Panc1 (cell line): ENCODE data around the gene CHAF1A. TPM values are rescaled to one million over a fixed set of nuclear protein-coding genes. Genes with fewer than 3 reads are reported as not detected.

Experiments used
- ATAC-seq: fragments of 200-7000 bp; cut with Tn5 transposase; 2 replicates; pipeline ENCODE4 v1.9.1; 2020; ENCODE audit warnings: mild to moderate bottlenecking, moderate library complexity
- BruUV-seq: library from RNA; stranded (reverse); fragments of 400-500 nt; replicated peaks from 2 replicates; lab custom pipeline; 2021; lab: Mats Ljungman, UMichigan
- CTCF ChIA-PET: fragments of 300-600 bp; sonication (Branson Sonifier 250); formaldehyde crosslinking; loops from one replicate; lab custom pipeline; 2022; ENCODE audit warnings: antibody characterized with exemption; lab: Charles Lee
- POLR2A ChIA-PET: fragments of 300-600 bp; sonication (Branson Sonifier 250); formaldehyde crosslinking; loops from one replicate; lab custom pipeline; 2022; ENCODE audit warnings: antibody characterized with exemption; lab: Charles Lee
- DNase-seq: peaks from one replicate; pipeline ENCODE4 v3.0.0-alpha.2; 2010; ENCODE audit warnings: low read depth, low spot score
- H3K27ac ChIP-seq: 2 replicates; pipeline ENCODE4 v1.5.1; 2011; ENCODE audit warnings: mild to moderate bottlenecking, low read length, inconsistent platforms
- H3K27me3 ChIP-seq: fragments of 200-500 bp; sonication (Bioruptor generic); 2 replicates; pipeline ENCODE4 v1.6.0; 2014; ENCODE audit warnings: low read length, inconsistent platforms; ENCODE audit not compliant: control insufficient read depth, insufficient read depth
- H3K36me3 ChIP-seq: fragments of 200-500 bp; sonication (Bioruptor generic); 2 replicates; pipeline ENCODE4 v1.5.1; 2014; ENCODE audit warnings: inconsistent platforms, mild to moderate bottlenecking, low read length, moderate library complexity; ENCODE audit not compliant: control insufficient read depth, insufficient read depth
- H3K4me1 ChIP-seq: 2 replicates; pipeline ENCODE4 v1.5.1; 2011; ENCODE audit warnings: inconsistent platforms, mild to moderate bottlenecking, low read length, moderate library complexity; ENCODE audit not compliant: control insufficient read depth, insufficient read depth
- H3K4me3 ChIP-seq, 2 experiments: 2 replicates each; pipeline ENCODE4 v1.5.1; 2011 to 2012; ENCODE audit warnings: low read depth in 2 of 2, low read length in 2 of 2, mild to moderate bottlenecking in 2 of 2, inconsistent platforms in 1 of 2, moderate library complexity in 1 of 2
- H3K9me3 ChIP-seq: fragments of 200-500 bp; sonication (Bioruptor generic); 2 replicates; pipeline ENCODE4 v1.5.1; 2014; ENCODE audit warnings: low read depth, mild to moderate bottlenecking, inconsistent platforms, low read length, moderate library complexity; ENCODE audit not compliant: control insufficient read depth, insufficient read depth
- POLR2AphosphoS5 ChIP-seq: IDR thresholded peaks from 2 replicates; pipeline ENCODE4 v1.6.1; 2012; ENCODE audit warnings: mild to moderate bottlenecking, low read depth, low read length, moderate library complexity
- SIN3A ChIP-seq: IDR thresholded peaks from 2 replicates; pipeline ENCODE4 v1.6.1; 2012; ENCODE audit warnings: low read depth, mild to moderate bottlenecking, low read length, moderate library complexity, borderline replicate concordance; ENCODE audit not compliant: insufficient read depth
- TCF7L2 ChIP-seq: IDR thresholded peaks from 2 replicates; pipeline ENCODE4 v1.6.1; 2011; ENCODE audit warnings: mild to moderate bottlenecking, low read depth, low read length, inconsistent platforms
- in situ Hi-C: cut with HindIII; loops from 2 replicates; pipeline ENCODE4 v1.10.0; 2016; ENCODE audit warnings: low sequenced_read_pairs, low pct_unique_long_range_greater_than_20kb
- intact Hi-C: fragments of 100-400 bp; cut with micrococcal nuclease; formaldehyde crosslinking; loops from one replicate; pipeline ENCODE4 v1.10.0; 2022; ENCODE audit not compliant: unreplicated experiment
- total RNA-seq: library from RNA; stranded (reverse); gene quantifications from one replicate; pipeline ENCODE4 v1.2.1, GENCODE V29; 2021; ENCODE audit not compliant: unreplicated experiment
- TF ChIP-seq, protein P1 (sequence below): fragments of 450-650 bp; IDR thresholded peaks from 2 replicates; pipeline ENCODE4 v1.5.1; 2017; ENCODE audit warnings: mild to moderate bottlenecking
- TF ChIP-seq, protein P2 (sequence below), 2 experiments: IDR thresholded peaks; 2 replicates each; pipeline ENCODE4 v1.6.1; 2011 to 2012; ENCODE audit warnings: low read depth in 2 of 2, control low read depth in 1 of 2, low read length in 1 of 2, mild to moderate bottlenecking in 1 of 2, moderate library complexity in 1 of 2; ENCODE audit not compliant: insufficient read depth in 1 of 2

The CHAF1A gene
- total RNA-seq, 1 experiment from 2014 or later: 45.4 TPM

DNA sequence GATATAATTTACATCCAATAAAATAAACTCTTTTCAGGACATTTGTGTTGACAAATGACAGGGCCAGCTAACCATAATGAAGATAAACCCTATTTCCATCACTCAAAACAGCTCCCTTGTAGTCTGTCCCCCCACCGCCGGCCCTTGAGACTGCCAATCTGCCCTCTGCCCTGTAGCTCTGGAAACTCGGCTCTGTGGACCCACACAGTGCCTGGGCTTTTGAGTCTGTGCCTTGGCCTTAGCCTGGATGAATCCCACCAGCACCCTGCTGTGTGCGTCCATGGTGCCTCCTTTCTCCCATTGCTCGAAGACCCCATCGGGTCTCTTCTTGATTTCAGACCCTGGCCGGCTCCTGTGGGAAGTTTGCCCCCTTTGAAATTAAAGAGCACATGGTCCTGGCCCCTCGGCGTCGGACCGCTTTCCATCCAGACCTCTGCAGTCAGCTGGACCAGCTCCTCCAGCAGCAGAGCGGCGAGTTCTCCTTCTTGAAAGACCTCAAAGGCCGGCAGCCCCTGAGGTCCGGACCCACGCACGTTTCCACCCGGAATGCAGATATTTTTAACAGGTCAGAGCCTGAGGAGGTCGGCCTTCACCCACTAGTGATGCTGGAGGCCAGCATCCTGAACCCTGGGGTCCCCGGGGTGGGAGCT is 26.0 kb downstream of the CHAF1A start:
- TF ChIP-seq, protein P1, sequence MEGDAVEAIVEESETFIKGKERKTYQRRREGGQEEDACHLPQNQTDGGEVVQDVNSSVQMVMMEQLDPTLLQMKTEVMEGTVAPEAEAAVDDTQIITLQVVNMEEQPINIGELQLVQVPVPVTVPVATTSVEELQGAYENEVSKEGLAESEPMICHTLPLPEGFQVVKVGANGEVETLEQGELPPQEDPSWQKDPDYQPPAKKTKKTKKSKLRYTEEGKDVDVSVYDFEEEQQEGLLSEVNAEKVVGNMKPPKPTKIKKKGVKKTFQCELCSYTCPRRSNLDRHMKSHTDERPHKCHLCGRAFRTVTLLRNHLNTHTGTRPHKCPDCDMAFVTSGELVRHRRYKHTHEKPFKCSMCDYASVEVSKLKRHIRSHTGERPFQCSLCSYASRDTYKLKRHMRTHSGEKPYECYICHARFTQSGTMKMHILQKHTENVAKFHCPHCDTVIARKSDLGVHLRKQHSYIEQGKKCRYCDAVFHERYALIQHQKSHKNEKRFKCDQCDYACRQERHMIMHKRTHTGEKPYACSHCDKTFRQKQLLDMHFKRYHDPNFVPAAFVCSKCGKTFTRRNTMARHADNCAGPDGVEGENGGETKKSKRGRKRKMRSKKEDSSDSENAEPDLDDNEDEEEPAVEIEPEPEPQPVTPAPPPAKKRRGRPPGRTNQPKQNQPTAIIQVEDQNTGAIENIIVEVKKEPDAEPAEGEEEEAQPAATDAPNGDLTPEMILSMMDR: no peak
- TF ChIP-seq, protein P2, sequence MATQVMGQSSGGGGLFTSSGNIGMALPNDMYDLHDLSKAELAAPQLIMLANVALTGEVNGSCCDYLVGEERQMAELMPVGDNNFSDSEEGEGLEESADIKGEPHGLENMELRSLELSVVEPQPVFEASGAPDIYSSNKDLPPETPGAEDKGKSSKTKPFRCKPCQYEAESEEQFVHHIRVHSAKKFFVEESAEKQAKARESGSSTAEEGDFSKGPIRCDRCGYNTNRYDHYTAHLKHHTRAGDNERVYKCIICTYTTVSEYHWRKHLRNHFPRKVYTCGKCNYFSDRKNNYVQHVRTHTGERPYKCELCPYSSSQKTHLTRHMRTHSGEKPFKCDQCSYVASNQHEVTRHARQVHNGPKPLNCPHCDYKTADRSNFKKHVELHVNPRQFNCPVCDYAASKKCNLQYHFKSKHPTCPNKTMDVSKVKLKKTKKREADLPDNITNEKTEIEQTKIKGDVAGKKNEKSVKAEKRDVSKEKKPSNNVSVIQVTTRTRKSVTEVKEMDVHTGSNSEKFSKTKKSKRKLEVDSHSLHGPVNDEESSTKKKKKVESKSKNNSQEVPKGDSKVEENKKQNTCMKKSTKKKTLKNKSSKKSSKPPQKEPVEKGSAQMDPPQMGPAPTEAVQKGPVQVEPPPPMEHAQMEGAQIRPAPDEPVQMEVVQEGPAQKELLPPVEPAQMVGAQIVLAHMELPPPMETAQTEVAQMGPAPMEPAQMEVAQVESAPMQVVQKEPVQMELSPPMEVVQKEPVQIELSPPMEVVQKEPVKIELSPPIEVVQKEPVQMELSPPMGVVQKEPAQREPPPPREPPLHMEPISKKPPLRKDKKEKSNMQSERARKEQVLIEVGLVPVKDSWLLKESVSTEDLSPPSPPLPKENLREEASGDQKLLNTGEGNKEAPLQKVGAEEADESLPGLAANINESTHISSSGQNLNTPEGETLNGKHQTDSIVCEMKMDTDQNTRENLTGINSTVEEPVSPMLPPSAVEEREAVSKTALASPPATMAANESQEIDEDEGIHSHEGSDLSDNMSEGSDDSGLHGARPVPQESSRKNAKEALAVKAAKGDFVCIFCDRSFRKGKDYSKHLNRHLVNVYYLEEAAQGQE (IDR thresholded peaks at IDR 0.05; ENCODE audit: insufficient read depth in 1 of 2, low read depth in 2 of 2, low read length in 1 of 2): no peak
- TF ChIP-seq TCF7L2 (no peak), POLR2AphosphoS5 (no peak), SIN3A (no peak)
- no peaks in the 10 kb centered on the region for H3K4me1 ChIP-seq
- no peaks in the 10 kb centered on the region for H3K9me3 ChIP-seq
- H3K27ac ChIP-seq: no peak overlapping the region
- ChIA-PET CTCF (no interaction called here), POLR2A (no interaction called here)
- no peak for DNase-seq
- no peaks in the 10 kb centered on the region for H3K36me3 ChIP-seq
- BruUV-seq: no TSS peak
- H3K27me3 ChIP-seq: no peaks in the 10 kb centered on the region
- ATAC-seq: no peak
- in situ Hi-C loops: no loop called here
- intact Hi-C loops: no loop called here
- no peak overlapping the region for H3K4me3 ChIP-seq

DNA sequence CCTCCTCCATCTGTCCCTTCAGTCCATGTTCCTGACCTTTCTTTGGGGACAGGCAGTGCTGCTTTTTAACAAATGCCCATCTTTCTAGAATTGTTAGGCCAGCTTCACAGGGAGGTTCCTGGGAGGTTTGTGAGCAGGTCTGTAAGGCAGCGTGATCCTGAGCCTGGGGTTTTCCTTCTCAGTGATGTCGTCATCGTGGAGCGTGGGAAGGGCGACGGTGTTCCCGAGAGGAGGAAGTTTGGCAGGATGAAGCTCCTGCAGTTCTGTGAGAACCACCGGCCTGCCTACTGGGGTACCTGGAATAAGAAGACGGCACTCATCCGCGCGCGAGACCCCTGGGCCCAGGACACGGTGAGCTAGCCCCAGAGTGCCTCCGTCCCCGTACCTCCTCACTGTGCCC is 26.8 kb downstream of the CHAF1A start:
- no peak for DNase-seq
- intact Hi-C loops: no loop called here
- Histone ChIP-seq H3K27me3 (no peaks in the 10 kb centered on the region), H3K4me1 (no peaks in the 10 kb centered on the region), H3K36me3 (no peaks in the 10 kb centered on the region), H3K27ac (no peak overlapping the region), H3K9me3 (no peaks in the 10 kb centered on the region), H3K4me3 (no peak overlapping the region)
- CTCF ChIA-PET: no interaction called here
- TF ChIP-seq, protein P1: no peak
- TF ChIP-seq TCF7L2: no peak
- no peak for TF ChIP-seq POLR2AphosphoS5
- TF ChIP-seq SIN3A: no peak
- TF ChIP-seq, protein P2 (IDR thresholded peaks at IDR 0.05; ENCODE audit: insufficient read depth in 1 of 2, low read depth in 2 of 2, low read length in 1 of 2): no peak
- no peak for ATAC-seq
- in situ Hi-C loops: no loop called here
- POLR2A ChIA-PET: no interaction called here
- no TSS peak for BruUV-seq
